SU-DHL-6 (cell line): ENCODE data around the gene RC3H1.

Experiments used
- EZH2phosphoT487 ChIP-seq: fragments of 200-600 bp; sonication (generic), shearing (Covaris generic); conservative IDR thresholded peaks from 2 replicates; pipeline ENCODE4 v1.6.1; 2018; ENCODE audit warnings: mild to moderate bottlenecking, antibody characterized with exemption, low read length, moderate library complexity, mixed read lengths
- TF ChIP-seq, protein P1 (sequence below): fragments of 200-600 bp; sonication (generic); IDR thresholded peaks from one replicate; pipeline ENCODE4 v1.5.1; 2017; ENCODE audit warnings: antibody characterized with exemption, mild to moderate bottlenecking, low read length, moderate library complexity; ENCODE audit not compliant: insufficient read depth, poor library complexity, severe bottlenecking

DNA sequence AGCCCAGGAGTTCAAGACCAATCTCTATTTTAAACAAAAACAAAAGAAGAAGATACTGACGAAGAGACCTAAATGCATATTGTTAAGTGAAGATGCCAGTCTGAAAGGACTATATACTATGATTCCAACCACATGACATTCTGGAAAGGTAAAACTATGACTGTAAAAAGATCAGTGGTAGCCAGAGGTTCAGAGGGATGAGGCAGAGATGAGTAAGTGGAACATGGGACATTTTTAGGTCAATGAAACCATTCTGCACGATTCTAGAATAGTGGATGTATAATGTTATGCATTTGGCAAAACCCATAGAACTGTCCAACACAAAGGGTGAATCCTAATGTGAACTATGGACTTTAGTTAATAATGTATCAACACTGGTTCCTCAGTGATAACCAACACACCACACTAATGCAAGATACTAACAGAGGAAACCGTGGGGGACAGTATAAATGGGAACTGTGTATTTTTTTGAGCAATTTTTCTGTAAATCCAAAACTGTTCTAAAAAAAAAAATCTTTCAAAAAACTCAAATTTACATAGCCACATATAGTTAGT is 8.2 kb downstream of the RC3H1 start:
- TF ChIP-seq, protein P1, sequence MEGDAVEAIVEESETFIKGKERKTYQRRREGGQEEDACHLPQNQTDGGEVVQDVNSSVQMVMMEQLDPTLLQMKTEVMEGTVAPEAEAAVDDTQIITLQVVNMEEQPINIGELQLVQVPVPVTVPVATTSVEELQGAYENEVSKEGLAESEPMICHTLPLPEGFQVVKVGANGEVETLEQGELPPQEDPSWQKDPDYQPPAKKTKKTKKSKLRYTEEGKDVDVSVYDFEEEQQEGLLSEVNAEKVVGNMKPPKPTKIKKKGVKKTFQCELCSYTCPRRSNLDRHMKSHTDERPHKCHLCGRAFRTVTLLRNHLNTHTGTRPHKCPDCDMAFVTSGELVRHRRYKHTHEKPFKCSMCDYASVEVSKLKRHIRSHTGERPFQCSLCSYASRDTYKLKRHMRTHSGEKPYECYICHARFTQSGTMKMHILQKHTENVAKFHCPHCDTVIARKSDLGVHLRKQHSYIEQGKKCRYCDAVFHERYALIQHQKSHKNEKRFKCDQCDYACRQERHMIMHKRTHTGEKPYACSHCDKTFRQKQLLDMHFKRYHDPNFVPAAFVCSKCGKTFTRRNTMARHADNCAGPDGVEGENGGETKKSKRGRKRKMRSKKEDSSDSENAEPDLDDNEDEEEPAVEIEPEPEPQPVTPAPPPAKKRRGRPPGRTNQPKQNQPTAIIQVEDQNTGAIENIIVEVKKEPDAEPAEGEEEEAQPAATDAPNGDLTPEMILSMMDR, result no peak
- TF ChIP-seq EZH2phosphoT487, result no peak
